GM12865 (cell line): Measurements from ENCODE around the gene CD47.
A peak's percentile ranks its signal among the peaks of the same experiment; 100 is the strongest.

Source experiments
- DNase-seq: peaks from one replicate; pipeline ENCODE4 v3.0.0; 2010; ENCODE audit warnings: low read depth
- H3K4me3 ChIP-seq: 2 replicates; pipeline ENCODE4 v1.5.1; 2011; ENCODE audit warnings: mild to moderate bottlenecking, low read depth, low read length, control low read depth
- CTCF ChIP-seq: IDR thresholded peaks from 2 replicates; pipeline ENCODE4 v1.5.1; 2011; ENCODE audit warnings: low read length, control low read depth, low read depth, inconsistent platforms; ENCODE audit not compliant: insufficient read depth; ENCODE audit errors: missing control alignments

The CD47 gene

GRCh38 chr3:108091498-108092250, 843 bp upstream of the CD47 start:
- H3K4me3 ChIP-seq, result peak overlapping the region; percentile 75
- DNase-seq, result no peak
- TF ChIP-seq CTCF, result no peak

- DNase-seq, result peak; percentile 70
- no peak for TF ChIP-seq CTCF
- peak overlapping the region; percentile 96 for H3K4me3 ChIP-seq
Measured at GRCh38 chr3:108090049-108090700, 656 bp downstream of the CD47 start.

- TF ChIP-seq CTCF, result no peak
- H3K4me3 ChIP-seq, result peak overlapping the region; percentile 96
- DNase-seq, result peak; percentile 18
Measured at GRCh38 chr3:108089579-108089978, 1.3 kb downstream of the CD47 start.

GRCh38 chr3:108088697-108089096, 2.1 kb downstream of the CD47 start:
- peak overlapping the region; percentile 96 for H3K4me3 ChIP-seq
- DNase-seq, result peak; percentile 82
- no peak for TF ChIP-seq CTCF

- peak overlapping the region; percentile 96 for H3K4me3 ChIP-seq
- no peak for DNase-seq
- TF ChIP-seq CTCF, result no peak
Measured at GRCh38 chr3:108088146-108088545, 2.7 kb downstream of the CD47 start.

- TF ChIP-seq CTCF, result no peak
- no peak overlapping the region for H3K4me3 ChIP-seq
- DNase-seq, result no peak
Measured at GRCh38 chr3:108086653-108087052, 4.2 kb downstream of the CD47 start.
